A673 (cell line): Measurements from ENCODE around the gene ZC3H7B.
"Not testable (repeated sequence)": the region's sequence is repeated elsewhere in the genome, so short reads cannot be mapped to it uniquely, and the experiment has no call there.

Source experiments
- EZH2 ChIP-seq: fragments of 200-600 bp; sonication (generic); IDR thresholded peaks from 2 replicates; pipeline ENCODE4 v1.6.1; 2017; ENCODE audit warnings: borderline replicate concordance, low read depth, mild to moderate bottlenecking, mixed read lengths, antibody characterized with exemption, low read length; ENCODE audit not compliant: poor library complexity, severe bottlenecking
- TF ChIP-seq, protein P1 (sequence below): fragments of 300-800, 200-600 bp; sonication (generic); conservative IDR thresholded peaks from 2 replicates; pipeline ENCODE4 v1.5.1; 2017; ENCODE audit warnings: low read depth, mild to moderate bottlenecking, antibody characterized with exemption, low read length, moderate library complexity, mixed read lengths

GRCh38 chr22:41294816-41295215 lies 6.5 kb upstream of the ZC3H7B start:
- TF ChIP-seq, protein P1, sequence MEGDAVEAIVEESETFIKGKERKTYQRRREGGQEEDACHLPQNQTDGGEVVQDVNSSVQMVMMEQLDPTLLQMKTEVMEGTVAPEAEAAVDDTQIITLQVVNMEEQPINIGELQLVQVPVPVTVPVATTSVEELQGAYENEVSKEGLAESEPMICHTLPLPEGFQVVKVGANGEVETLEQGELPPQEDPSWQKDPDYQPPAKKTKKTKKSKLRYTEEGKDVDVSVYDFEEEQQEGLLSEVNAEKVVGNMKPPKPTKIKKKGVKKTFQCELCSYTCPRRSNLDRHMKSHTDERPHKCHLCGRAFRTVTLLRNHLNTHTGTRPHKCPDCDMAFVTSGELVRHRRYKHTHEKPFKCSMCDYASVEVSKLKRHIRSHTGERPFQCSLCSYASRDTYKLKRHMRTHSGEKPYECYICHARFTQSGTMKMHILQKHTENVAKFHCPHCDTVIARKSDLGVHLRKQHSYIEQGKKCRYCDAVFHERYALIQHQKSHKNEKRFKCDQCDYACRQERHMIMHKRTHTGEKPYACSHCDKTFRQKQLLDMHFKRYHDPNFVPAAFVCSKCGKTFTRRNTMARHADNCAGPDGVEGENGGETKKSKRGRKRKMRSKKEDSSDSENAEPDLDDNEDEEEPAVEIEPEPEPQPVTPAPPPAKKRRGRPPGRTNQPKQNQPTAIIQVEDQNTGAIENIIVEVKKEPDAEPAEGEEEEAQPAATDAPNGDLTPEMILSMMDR = not testable (repeated sequence)
- TF ChIP-seq EZH2 = not testable (repeated sequence)
